Measurements from ENCODE around the gene SLC35A2.
"Not testable (repeated sequence)": the region's sequence is repeated elsewhere in the genome, so short reads cannot be mapped to it uniquely, and the experiment has no call there.

The SLC35A2 gene

GRCh38 chrX:48902776-48903175 is 8.7 kb downstream of the SLC35A2 start:
- no peak for DNase-seq (ENCODE audit: low spot score)

- DNase-seq (ENCODE audit: low spot score): no peak
These were observed 9.3 kb downstream of the SLC35A2 start for GRCh38 chrX:48902135-48902534.

- no peak for DNase-seq (ENCODE audit: low spot score)
These were observed 10.4 kb downstream of the SLC35A2 start for GRCh38 chrX:48901069-48901468.

GRCh38 chrX:48899078-48899410 is 12.4 kb downstream of the SLC35A2 start:
- DNase-seq (ENCODE audit: low spot score): no peak

- DNase-seq (ENCODE audit: low spot score): peak; percentile 90
These were observed 13.7 kb downstream of the SLC35A2 start, which contains the start of the genes PQBP1 and TIMM17B for GRCh38 chrX:48897625-48898306. PQBP1 (plus strand) TSS chrX:48897930; CDS start chrX:48898510, 580 bp downstream. TIMM17B (minus strand) TSS chrX:48897768; CDS start chrX:48897749, 19 bp downstream.

GRCh38 chrX:48897157-48897624 is 14.3 kb downstream of the SLC35A2 start:
- peak; percentile 67 for DNase-seq (ENCODE audit: low spot score)

GRCh38 chrX:48896611-48897011 is 14.8 kb downstream of the SLC35A2 start:
- DNase-seq (ENCODE audit: low spot score): peak; percentile 18

GRCh38 chrX:48894891-48895290 is 16.6 kb downstream of the SLC35A2 start:
- DNase-seq (ENCODE audit: low spot score): no peak

GRCh38 chrX:48893556-48894348 is 17.7 kb downstream of the SLC35A2 start:
- no peak for DNase-seq (ENCODE audit: low spot score)

- no peak for DNase-seq (ENCODE audit: low spot score)
These were observed 18.6 kb downstream of the SLC35A2 start for GRCh38 chrX:48892896-48893295.

GRCh38 chrX:48891402-48892288 is 19.8 kb downstream of the SLC35A2 start:
- DNase-seq (ENCODE audit: low spot score): peak; percentile 84

- peak; percentile 19 for DNase-seq (ENCODE audit: low spot score)
These were observed 20.5 kb downstream of the SLC35A2 start for GRCh38 chrX:48890934-48891401.

- DNase-seq (ENCODE audit: low spot score): no peak
These were observed 21.0 kb downstream of the SLC35A2 start for GRCh38 chrX:48890296-48890925.

GRCh38 chrX:48886586-48886985 is 24.9 kb downstream of the SLC35A2 start:
- DNase-seq (ENCODE audit: low spot score): not testable (repeated sequence)

GRCh38 chrX:48883729-48884128 is 27.7 kb downstream of the SLC35A2 start:
- DNase-seq (ENCODE audit: low spot score): no peak

- not testable (repeated sequence) for DNase-seq (ENCODE audit: low spot score)
These were observed 34.5 kb downstream of the SLC35A2 start for GRCh38 chrX:48876944-48877343.

GRCh38 chrX:48872017-48872416 is 39.4 kb downstream of the SLC35A2 start:
- DNase-seq (ENCODE audit: low spot score): not testable (repeated sequence)

- DNase-seq (ENCODE audit: low spot score): peak; percentile 11
These were observed 47.2 kb downstream of the SLC35A2 start for GRCh38 chrX:48864210-48864609.

- no peak for DNase-seq (ENCODE audit: low spot score)
These were observed 56.5 kb downstream of the SLC35A2 start for GRCh38 chrX:48854898-48855297.

GRCh38 chrX:48854121-48854804 is 57.2 kb downstream of the SLC35A2 start:
- DNase-seq (ENCODE audit: low spot score): not testable (repeated sequence)

- not testable (repeated sequence) for DNase-seq (ENCODE audit: low spot score)
These were observed 58.0 kb downstream of the SLC35A2 start for GRCh38 chrX:48853494-48853893.

All from GM03348 (cell line).